Measurements from ENCODE around the gene GLRX3. TPM values are rescaled to one million over a fixed set of nuclear protein-coding genes. Genes with fewer than 3 reads are reported as not detected.

The GLRX3 gene
- total RNA-seq, 1 experiment from 2014 or later, result 79.8 TPM

DNA sequence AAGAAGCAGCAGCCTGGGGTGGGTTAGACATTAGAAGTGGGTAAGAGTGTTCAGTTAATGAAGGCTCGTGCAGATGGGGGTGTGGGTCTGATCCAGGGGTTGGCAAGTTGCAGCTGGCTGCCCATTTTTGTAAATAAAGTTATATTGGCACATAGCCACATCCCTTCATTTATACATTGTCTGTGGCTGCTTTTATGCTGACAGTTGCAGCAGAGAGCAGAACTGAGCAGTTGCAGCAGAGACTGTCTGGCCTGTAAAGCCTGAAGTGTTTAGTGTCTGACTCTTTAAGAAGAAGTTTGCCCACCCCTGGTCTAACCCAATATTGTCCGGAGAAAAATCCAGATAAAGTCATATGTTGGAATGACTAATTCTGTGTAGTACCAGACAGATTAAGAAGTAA, 38.1 kb downstream of the GLRX3 start:
- Mint-ChIP-seq H3K27ac (ENCODE audit: unreplicated experiment) (no peak overlapping the region), H3K36me3 (ENCODE audit: insufficient read depth, unreplicated experiment) (peaks cover 17% of the 10 kb centered on the region), H3K4me1 (ENCODE audit: low read depth, unreplicated experiment) (no peaks in the 10 kb centered on the region), H3K27me3 (ENCODE audit: unreplicated experiment) (no peaks in the 10 kb centered on the region), H3K4me3 (ENCODE audit: low read depth, unreplicated experiment) (no peak overlapping the region), H3K9me3 (ENCODE audit: low read depth, unreplicated experiment) (no peaks in the 10 kb centered on the region)
- intact Hi-C loops (cut with micrococcal nuclease; ENCODE audit: unreplicated experiment), result loop anchor here (5.0 kb wide), 1 partner anchor 552 kb away; no protein-coding TSS in a partner anchor
- CTCF ChIA-PET, result no interaction called here
- DNase-seq, result no peak
- TF ChIP-seq, protein P1, sequence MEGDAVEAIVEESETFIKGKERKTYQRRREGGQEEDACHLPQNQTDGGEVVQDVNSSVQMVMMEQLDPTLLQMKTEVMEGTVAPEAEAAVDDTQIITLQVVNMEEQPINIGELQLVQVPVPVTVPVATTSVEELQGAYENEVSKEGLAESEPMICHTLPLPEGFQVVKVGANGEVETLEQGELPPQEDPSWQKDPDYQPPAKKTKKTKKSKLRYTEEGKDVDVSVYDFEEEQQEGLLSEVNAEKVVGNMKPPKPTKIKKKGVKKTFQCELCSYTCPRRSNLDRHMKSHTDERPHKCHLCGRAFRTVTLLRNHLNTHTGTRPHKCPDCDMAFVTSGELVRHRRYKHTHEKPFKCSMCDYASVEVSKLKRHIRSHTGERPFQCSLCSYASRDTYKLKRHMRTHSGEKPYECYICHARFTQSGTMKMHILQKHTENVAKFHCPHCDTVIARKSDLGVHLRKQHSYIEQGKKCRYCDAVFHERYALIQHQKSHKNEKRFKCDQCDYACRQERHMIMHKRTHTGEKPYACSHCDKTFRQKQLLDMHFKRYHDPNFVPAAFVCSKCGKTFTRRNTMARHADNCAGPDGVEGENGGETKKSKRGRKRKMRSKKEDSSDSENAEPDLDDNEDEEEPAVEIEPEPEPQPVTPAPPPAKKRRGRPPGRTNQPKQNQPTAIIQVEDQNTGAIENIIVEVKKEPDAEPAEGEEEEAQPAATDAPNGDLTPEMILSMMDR (IDR thresholded peaks at IDR 0.05; ENCODE audit: unreplicated experiment), result no peak
- no TSS peak for BruUV-seq (replicated peaks)

DNA sequence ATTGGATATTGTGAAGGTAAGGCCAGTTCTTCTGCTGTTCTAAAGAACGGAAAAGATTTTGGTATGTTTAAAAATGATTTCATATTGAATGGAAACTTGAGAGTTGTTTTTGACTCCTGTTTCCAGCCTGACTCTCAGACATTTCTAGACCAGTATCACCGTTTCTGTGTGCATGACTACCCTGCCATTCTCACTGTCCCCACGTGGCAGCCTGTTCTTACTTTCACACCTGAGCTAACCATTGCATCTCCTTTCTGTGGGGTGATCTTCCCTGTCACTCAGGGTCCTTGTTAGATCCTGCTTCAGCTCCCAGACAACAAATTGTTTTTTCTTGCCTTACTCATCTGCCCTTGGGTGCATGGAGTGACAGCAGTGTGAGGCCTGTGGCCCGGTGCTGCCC, 38.9 kb downstream of the GLRX3 start:
- CTCF ChIA-PET, result no interaction called here
- no peak overlapping the region for H3K27ac Mint-ChIP-seq (ENCODE audit: unreplicated experiment)
- BruUV-seq (replicated peaks), result no TSS peak
- intact Hi-C loops (cut with micrococcal nuclease; ENCODE audit: unreplicated experiment), result no loop called here
- no peak overlapping the region for H3K4me3 Mint-ChIP-seq (ENCODE audit: low read depth, unreplicated experiment)
- DNase-seq, result no peak
- no peaks in the 10 kb centered on the region for H3K27me3 Mint-ChIP-seq (ENCODE audit: unreplicated experiment)
- TF ChIP-seq, protein P1 (IDR thresholded peaks at IDR 0.05; ENCODE audit: unreplicated experiment), result no peak
- no peaks in the 10 kb centered on the region for H3K4me1 Mint-ChIP-seq (ENCODE audit: low read depth, unreplicated experiment)
- peaks cover 17% of the 10 kb centered on the region for H3K36me3 Mint-ChIP-seq (ENCODE audit: insufficient read depth, unreplicated experiment)
- H3K9me3 Mint-ChIP-seq (ENCODE audit: low read depth, unreplicated experiment), result no peaks in the 10 kb centered on the region

DNA sequence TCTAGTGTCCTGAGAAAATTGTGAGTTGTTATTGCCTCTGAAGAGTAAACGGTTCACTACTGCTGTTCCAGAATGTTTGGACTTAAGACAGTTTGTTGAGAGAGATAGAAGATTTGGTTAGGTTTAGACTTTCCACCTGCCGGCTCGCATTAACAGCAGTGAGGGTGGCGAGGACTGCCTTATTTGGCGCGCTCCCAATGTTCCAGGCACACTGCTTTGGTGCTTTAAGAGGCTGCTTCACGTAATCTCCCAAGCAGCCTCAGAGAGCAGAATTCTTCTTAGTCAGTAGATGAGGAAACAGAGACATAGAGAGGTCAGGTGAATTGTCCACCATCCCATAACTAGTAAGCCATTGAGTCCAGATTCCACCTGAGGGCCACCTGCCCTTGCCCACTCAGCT, 41.1 kb downstream of the GLRX3 start:
- TF ChIP-seq, protein P1 (IDR thresholded peaks at IDR 0.05; ENCODE audit: unreplicated experiment), result no peak
- H3K9me3 Mint-ChIP-seq (ENCODE audit: low read depth, unreplicated experiment), result no peaks in the 10 kb centered on the region
- no TSS peak for BruUV-seq (replicated peaks)
- no peaks in the 10 kb centered on the region for H3K27me3 Mint-ChIP-seq (ENCODE audit: unreplicated experiment)
- peaks cover 17% of the 10 kb centered on the region for H3K36me3 Mint-ChIP-seq (ENCODE audit: insufficient read depth, unreplicated experiment)
- intact Hi-C loops (cut with micrococcal nuclease; ENCODE audit: unreplicated experiment), result no loop called here
- H3K4me3 Mint-ChIP-seq (ENCODE audit: low read depth, unreplicated experiment), result no peak overlapping the region
- no peaks in the 10 kb centered on the region for H3K4me1 Mint-ChIP-seq (ENCODE audit: low read depth, unreplicated experiment)
- no peak for DNase-seq
- no peak overlapping the region for H3K27ac Mint-ChIP-seq (ENCODE audit: unreplicated experiment)
- CTCF ChIA-PET, result no interaction called here

DNA sequence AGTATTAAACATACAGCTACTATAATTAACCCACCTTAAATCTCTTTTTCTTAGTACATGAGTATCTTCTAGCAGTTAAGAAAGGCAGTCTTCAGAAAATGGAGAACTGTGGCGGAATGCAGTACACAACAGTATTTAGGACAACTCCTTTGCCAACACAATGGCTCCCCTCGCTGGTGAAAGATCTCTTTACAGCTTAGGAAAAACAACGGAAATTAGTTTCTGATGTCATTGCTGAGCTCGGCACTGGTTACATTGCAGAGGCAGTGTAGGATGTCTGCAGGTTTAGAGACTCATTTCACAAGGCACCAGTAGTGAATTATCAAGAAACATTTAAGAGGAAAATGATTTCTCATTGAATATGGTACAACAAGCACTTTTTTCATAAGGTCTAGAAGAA, 43.4 kb downstream of the GLRX3 start:
- intact Hi-C loops (cut with micrococcal nuclease; ENCODE audit: unreplicated experiment), result no loop called here
- no peak for DNase-seq
- Mint-ChIP-seq H3K4me3 (ENCODE audit: low read depth, unreplicated experiment) (no peak overlapping the region), H3K27me3 (ENCODE audit: unreplicated experiment) (no peaks in the 10 kb centered on the region), H3K36me3 (ENCODE audit: insufficient read depth, unreplicated experiment) (peaks cover 17% of the 10 kb centered on the region), H3K4me1 (ENCODE audit: low read depth, unreplicated experiment) (no peaks in the 10 kb centered on the region), H3K9me3 (ENCODE audit: low read depth, unreplicated experiment) (no peaks in the 10 kb centered on the region), H3K27ac (ENCODE audit: unreplicated experiment) (no peak overlapping the region)
- TF ChIP-seq, protein P1 (IDR thresholded peaks at IDR 0.05; ENCODE audit: unreplicated experiment), result no peak
- CTCF ChIA-PET, result interaction anchor here (0.6 kb wide), 1 partner anchor 50 kb away, joined by 6 read pairs; no protein-coding TSS in a partner anchor
- BruUV-seq (replicated peaks), result no TSS peak

Data from Calu3 (cell line).